Keratinocyte (primary cell): Measurements from ENCODE around the gene MAJIN.

ENCODE experiments used
- CTCF ChIP-seq, 3 experiments: IDR thresholded peaks in 1 of 3; conservative IDR thresholded peaks in 1 of 3; optimal IDR thresholded peaks in 1 of 3; 2 replicates in 2 of 3; 3 replicates in 1 of 3; pipeline versions ENCODE3 to v1.5.1; 2011; ENCODE audit warnings: low read length in 3 of 3, mild to moderate bottlenecking in 3 of 3, moderate library complexity in 2 of 3, control low read depth in 1 of 3, inconsistent platforms in 1 of 3; ENCODE audit not compliant: insufficient read depth in 2 of 3; ENCODE audit errors: extremely low read depth in 1 of 3
- EZH2 ChIP-seq: IDR thresholded peaks from one replicate; pipeline ENCODE4 v1.6.1; 2012; ENCODE audit warnings: inconsistent platforms, mild to moderate bottlenecking, low read length, moderate library complexity

- no peak for TF ChIP-seq CTCF (optimal IDR thresholded peaks at IDR 0.05 in 1 of 3, IDR thresholded peaks at IDR 0.05 in 1 of 3, conservative IDR thresholded peaks at IDR 0.05 in 1 of 3; ENCODE audit: extremely low read depth in 1 of 3, insufficient read depth in 2 of 3, low read length in 3 of 3)
- TF ChIP-seq EZH2 = no peak
Measured at GRCh38 chr11:64933935-64934681, 37.8 kb downstream of the MAJIN start.
